Right cardiac atrium (tissue), 5 donors: Measurements from ENCODE around the gene EPHA3. TPM values are rescaled to one million over a fixed set of nuclear protein-coding genes. Genes with fewer than 3 reads are reported as not detected.
A peak's percentile ranks its signal among the peaks of the same experiment; 100 is the strongest.

Experiments used
- ATAC-seq, 2 donors: fragments of 200-7000 bp; cut with Tn5 transposase; one replicate each; pipeline versions ENCODE4 v1.8.0 to v1.9.1; 2020; ENCODE audit warnings: moderate library complexity in 2 of 2, mild to moderate bottlenecking in 1 of 2
- DNase-seq, 3 donors: peaks; one replicate each; pipeline ENCODE4 v3.0.0-alpha.2; 2020
- H3K27ac ChIP-seq: one replicate; pipeline ENCODE4 v1.5.1; 2013; ENCODE audit warnings: mild to moderate bottlenecking, low read length, control low read depth, moderate library complexity
- H3K27me3 ChIP-seq: one replicate; pipeline ENCODE4 v1.6.1; 2013; ENCODE audit not compliant: control insufficient read depth, insufficient read depth
- H3K4me1 ChIP-seq: one replicate; pipeline ENCODE4 v1.6.1; 2013; ENCODE audit warnings: low read length; ENCODE audit not compliant: control insufficient read depth, insufficient read depth
- H3K4me3 ChIP-seq: one replicate; pipeline ENCODE4 v1.5.1; 2013; ENCODE audit warnings: low read length, control low read depth
- H3K9me3 ChIP-seq: one replicate; pipeline ENCODE4 v1.6.1; 2013; ENCODE audit warnings: low read length; ENCODE audit not compliant: control insufficient read depth
- WGBS: extraction: QIAGEN DNeasy Blood & Tissue Kit; methylation state at CpG from one replicate; pipeline ENCODE4 v1.1.7; 2013; 5-methylcytosine and 5-hydroxymethylcytosine counted together
- intact Hi-C, 4 donors: fragments of 100-400 bp; cut with DNase I; formaldehyde crosslinking; loops; one replicate each; pipeline versions ENCODE4 v1.11.0 to v1.14.0; 2022 to 2023
- polyA plus RNA-seq: library from polyadenylated mRNA; stranded (reverse); fragments of 200-250 nt; gene quantifications from one replicate; pipeline ENCODE4 v1.2.3, GENCODE V29; 2013
- total RNA-seq, 4 donors: library from RNA; stranded (reverse); fragmentation: NEBNext Ultra II Directional; extraction: Animal tissue kit (Norgen Biotek cat#: 25700); gene quantifications; one replicate each; pipeline ENCODE4 v1.2.1, GENCODE V29; 2021
- donor health status: healthy with polysubstance abuse.
- donor health status: DM: no; HTN: yes; CAD: no.
- donor health status: DM: no; HTN: no; CAD: no.
- donor health status: DM: no; HTN: yes; CAD: no; lungs with severe emphysema.
- donor health status: DM: yes; HTN: yes; CAD: no.

The EPHA3 gene
- total and polyA plus RNA-seq, 5 donors = 2.7 to 12.9 (median 6.8) TPM

DNA sequence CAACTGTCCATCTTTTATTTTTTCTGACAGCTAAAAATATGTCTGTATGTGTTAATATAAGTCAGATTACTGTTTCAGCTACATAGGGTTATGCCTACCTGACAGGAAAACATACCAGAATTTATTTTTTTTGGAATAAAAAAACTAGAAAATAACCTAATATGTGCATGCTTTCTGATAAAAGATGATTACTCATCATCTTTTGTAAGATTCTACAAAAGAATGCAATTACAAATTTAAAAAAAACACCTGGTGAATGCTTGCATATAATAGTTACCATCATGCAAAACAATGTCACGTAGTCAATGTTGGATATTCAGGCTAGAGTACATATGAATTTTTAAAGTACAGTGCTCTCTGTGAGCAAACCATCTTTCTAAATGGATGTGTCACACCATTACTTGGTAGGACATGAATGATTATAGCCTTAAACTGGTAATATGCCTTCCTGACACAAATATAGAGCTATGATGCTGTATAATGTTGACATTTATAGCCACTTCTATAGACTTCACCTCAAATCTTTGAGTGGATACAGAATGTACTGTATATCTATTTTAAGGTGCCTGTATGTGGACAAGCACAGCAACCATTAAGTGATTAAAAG is 180.6 kb downstream of the EPHA3 start:
- DNase-seq = no peak
- Histone ChIP-seq H3K27ac (no peak overlapping the region), H3K4me1 (no peaks in the 10 kb centered on the region), H3K9me3 (no peaks in the 10 kb centered on the region), H3K4me3 (no peak overlapping the region), H3K27me3 (no peaks in the 10 kb centered on the region)
- 90% methylated on average over 1 of the region's 1 CpG for WGBS
- intact Hi-C loops = no loop called here
- ATAC-seq = no peak

DNA sequence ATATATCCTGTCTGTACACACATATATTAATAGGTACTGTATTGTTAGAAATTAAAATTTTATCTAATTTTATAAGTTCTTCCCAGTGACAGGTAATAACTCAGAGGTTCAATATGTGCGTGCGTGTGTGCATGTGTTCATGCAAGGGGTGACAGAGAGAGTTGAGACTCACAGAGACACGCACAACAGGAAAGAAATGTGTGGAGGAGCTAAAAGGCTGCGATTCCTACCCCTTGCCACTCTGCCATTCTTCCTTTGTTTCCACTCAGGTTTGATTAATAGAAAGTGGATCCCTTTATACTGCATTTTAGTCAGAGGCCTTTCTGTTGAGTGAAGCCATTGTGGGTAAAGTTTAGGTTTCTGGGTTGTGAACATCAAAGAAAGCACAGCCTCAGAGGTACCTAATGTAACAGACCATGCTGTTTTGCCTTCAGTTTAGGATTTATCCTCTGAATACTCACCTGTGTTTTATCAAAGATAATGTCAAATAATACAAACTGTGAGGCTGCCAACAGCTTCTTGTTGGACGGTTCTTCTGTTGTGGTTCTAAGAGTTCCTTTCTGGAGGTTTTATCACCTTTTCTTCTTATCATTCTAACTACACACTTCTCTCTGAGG is 182.3 kb downstream of the EPHA3 start:
- DNase-seq (no peak), ATAC-seq (no peak)
- WGBS = 83% methylated on average over 5 of the region's 5 CpGs
- Histone ChIP-seq H3K4me3 (no peak overlapping the region), H3K27ac (no peak overlapping the region), H3K4me1 (no peaks in the 10 kb centered on the region), H3K9me3 (no peaks in the 10 kb centered on the region), H3K27me3 (no peaks in the 10 kb centered on the region)
- intact Hi-C loops = no loop called here

DNA sequence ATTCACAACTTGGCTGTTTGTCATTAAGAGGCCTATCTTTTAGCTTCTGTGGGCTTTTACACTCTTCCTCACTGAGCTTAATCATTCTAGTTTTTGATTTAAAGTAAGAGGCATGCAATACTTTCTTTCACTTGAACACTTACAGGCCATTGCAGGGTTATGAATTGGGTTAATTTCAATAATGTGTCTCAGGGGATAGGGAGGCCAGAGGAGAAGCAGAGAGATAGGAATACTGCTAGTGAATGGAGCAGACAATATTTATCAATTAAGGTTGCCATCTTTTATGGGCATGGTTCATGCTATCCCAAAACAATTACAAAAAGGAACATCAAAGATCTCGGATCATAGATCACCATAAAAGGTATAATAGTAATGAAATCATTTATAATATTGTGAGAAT is 189.8 kb downstream of the EPHA3 start:
- no peaks in the 10 kb centered on the region for H3K4me1 ChIP-seq
- no peaks in the 10 kb centered on the region for H3K27me3 ChIP-seq
- no peaks in the 10 kb centered on the region for H3K9me3 ChIP-seq
- H3K27ac ChIP-seq = no peak overlapping the region
- ATAC-seq = no peak
- WGBS = 86% methylated on average over 1 of the region's 1 CpG
- no peak overlapping the region for H3K4me3 ChIP-seq
- no peak for DNase-seq
- intact Hi-C loops = no loop called here

DNA sequence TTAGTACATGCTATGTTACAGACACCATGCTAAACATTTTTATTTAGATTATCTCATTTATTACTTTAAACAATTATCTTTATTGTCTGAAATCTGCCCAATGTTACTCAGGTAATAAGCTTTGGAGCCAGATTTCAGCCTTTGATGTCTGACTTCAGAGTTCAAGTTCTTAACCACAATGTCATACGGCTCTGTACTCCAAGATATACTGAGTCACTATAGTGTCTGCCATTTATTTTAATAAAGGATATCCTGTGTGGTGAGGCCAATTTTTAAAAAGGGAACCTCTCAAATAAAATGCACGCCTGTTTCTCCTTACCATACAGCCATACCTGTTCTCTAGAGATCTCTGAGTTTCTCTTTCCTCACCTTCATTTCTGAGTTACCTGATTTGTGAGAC is 193.1 kb downstream of the EPHA3 start:
- Histone ChIP-seq H3K27ac (no peak overlapping the region), H3K27me3 (no peaks in the 10 kb centered on the region), H3K9me3 (no peaks in the 10 kb centered on the region), H3K4me3 (no peak overlapping the region), H3K4me1 (no peaks in the 10 kb centered on the region)
- DNase-seq (no peak), ATAC-seq (no peak)
- WGBS = 59% methylated on average over 2 of the region's 2 CpGs
- intact Hi-C loops = no loop called here

DNA sequence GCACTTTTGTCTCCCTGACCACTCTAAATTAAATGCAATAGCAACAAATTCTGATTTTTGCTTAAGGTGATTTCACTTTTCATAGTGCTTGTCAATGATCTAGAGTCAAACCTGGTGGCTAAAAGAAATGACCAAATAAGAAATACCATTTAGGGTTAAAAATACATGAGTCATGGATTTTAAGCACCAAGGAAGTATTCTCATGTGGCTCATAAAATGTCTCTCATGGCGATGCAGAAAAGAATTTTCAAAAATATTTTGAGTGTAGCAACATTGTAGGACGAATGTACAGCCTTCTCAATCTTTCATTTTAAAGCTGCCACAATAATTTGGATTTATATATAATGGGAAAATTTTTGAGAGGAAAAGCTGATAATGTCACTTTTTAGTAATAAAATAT is 193.6 kb downstream of the EPHA3 start:
- WGBS = 37% methylated on average over 2 of the region's 2 CpGs
- DNase-seq = no peak
- intact Hi-C loops = no loop called here
- no peaks in the 10 kb centered on the region for H3K9me3 ChIP-seq
- no peak overlapping the region for H3K4me3 ChIP-seq
- no peaks in the 10 kb centered on the region for H3K27me3 ChIP-seq
- no peak overlapping the region for H3K27ac ChIP-seq
- ATAC-seq = no peak
- no peaks in the 10 kb centered on the region for H3K4me1 ChIP-seq

DNA sequence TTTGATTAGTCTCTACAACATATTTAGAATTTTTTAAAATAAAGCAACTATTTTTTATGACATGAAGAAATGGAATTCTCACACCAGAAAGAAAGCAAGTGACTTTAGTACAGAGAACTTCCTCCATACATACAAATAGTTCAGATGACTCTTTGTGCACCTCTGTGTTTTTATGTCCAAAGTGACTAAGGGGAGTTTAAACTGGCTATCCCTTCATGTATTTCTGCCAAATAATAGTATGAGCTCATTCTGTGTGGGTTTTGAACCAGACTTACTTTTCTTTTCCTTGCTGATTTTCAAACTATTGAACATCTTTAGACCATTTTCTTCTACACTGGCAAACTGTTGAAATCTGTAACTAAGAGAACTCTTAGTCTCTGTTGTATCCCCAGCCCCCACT is 196.3 kb downstream of the EPHA3 start:
- H3K27ac ChIP-seq = no peak overlapping the region
- no peak overlapping the region for H3K4me3 ChIP-seq
- H3K27me3 ChIP-seq = no peaks in the 10 kb centered on the region
- no peak for DNase-seq
- intact Hi-C loops = no loop called here
- peak in 1 of 2 donors; percentile 16 for ATAC-seq
- no peaks in the 10 kb centered on the region for H3K4me1 ChIP-seq
- H3K9me3 ChIP-seq = no peaks in the 10 kb centered on the region

DNA sequence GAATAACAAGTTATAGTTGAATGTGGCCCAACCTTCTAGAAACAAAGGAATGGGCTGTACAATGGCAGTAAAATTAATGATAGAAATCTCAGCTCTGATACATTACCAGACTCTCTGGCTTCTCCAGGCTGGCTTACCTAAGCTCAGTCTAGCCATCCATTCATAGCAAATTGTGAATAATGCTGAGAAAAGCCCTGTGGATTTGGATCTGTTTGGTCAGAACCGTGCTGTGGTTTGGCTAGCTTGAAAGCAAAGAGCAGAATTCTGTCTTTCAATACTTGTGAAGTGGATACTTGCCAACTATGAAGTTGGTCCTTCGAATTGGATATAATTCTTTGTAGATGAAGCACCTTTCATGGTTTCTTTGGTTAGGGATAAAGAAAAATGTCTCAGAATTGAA is 199.1 kb downstream of the EPHA3 start:
- no peaks in the 10 kb centered on the region for H3K9me3 ChIP-seq
- WGBS = 75% methylated on average over 2 of the region's 2 CpGs
- H3K4me1 ChIP-seq = no peaks in the 10 kb centered on the region
- no peak for DNase-seq
- no peaks in the 10 kb centered on the region for H3K27me3 ChIP-seq
- intact Hi-C loops = no loop called here
- no peak for ATAC-seq
- no peak overlapping the region for H3K27ac ChIP-seq
- H3K4me3 ChIP-seq = no peak overlapping the region

DNA sequence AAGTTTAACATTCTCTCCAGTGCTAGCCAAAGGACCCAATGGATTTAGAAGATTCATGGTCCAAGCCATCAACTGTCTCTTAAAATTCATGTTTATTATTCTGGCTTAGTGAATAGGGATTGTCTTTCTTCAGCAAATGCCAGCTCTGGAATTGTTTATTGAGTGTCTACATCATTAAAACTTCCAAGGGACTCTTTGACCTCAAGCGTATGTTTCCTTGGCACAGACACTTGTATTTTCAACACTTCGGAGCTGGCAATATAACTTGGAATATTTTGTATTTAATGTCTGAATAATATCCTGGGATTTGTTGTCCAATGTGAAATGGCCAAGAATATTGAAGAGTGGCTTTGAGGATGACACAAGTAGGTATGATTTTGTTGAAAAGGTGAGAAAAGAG is 204.2 kb downstream of the EPHA3 start:
- 40% methylated on average over 2 of the region's 2 CpGs for WGBS
- Histone ChIP-seq H3K9me3 (no peaks in the 10 kb centered on the region), H3K4me1 (no peaks in the 10 kb centered on the region), H3K27ac (no peak overlapping the region), H3K27me3 (no peaks in the 10 kb centered on the region), H3K4me3 (no peak overlapping the region)
- DNase-seq (no peak), ATAC-seq (no peak)
- intact Hi-C loops = no loop called here

DNA sequence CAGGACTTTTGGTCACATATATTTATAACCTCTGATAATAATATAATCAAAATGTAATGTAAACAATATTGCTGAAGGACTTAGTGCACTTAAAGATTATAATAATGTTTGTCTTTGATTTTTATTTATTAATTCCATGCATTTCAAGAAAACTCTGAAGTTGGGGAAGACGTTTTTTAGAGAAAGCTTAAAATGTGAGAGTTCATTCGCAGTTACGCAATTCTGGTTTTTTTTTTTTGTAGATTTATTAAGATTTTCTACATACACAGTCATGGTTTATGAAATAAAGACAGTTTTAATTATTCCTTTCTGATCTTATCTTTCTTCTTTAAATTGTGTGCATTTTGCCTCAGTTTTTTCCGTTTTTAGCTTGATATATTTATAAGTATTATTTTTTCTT is 204.7 kb downstream of the EPHA3 start:
- H3K27ac ChIP-seq = no peak overlapping the region
- H3K27me3 ChIP-seq = no peaks in the 10 kb centered on the region
- ATAC-seq = no peak
- DNase-seq = no peak
- no peaks in the 10 kb centered on the region for H3K4me1 ChIP-seq
- no peak overlapping the region for H3K4me3 ChIP-seq
- intact Hi-C loops = no loop called here
- WGBS = 91% methylated on average over 4 of the region's 4 CpGs
- H3K9me3 ChIP-seq = no peaks in the 10 kb centered on the region

DNA sequence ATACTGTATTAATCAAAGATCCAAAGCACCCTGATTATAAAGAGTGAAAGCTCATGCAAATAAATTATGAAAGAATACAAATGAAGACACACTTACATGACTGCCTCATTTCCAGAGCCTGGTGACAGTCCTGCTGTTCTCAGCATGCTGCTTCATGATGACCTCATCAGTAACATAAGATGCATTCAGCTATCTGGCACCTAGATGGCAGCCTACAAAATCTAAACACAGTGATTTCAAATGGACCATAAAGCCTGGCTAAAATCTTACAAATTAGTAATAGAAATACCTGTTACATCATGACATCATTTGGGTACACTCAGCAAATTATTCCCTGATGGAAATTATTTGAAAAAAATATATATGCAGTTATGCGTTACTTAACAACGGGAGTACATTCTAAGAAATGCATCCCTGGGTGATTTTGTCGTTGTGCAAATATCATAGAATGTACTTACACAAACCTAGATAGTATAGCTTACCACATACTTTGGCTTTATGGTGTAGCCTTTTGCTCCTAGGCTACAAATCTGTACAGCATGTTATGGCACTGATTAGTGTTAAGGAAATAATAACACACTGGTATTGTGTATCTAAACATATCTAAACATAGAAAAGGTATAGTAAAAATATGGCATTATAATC is 207.2 kb downstream of the EPHA3 start:
- DNase-seq = no peak

DNA sequence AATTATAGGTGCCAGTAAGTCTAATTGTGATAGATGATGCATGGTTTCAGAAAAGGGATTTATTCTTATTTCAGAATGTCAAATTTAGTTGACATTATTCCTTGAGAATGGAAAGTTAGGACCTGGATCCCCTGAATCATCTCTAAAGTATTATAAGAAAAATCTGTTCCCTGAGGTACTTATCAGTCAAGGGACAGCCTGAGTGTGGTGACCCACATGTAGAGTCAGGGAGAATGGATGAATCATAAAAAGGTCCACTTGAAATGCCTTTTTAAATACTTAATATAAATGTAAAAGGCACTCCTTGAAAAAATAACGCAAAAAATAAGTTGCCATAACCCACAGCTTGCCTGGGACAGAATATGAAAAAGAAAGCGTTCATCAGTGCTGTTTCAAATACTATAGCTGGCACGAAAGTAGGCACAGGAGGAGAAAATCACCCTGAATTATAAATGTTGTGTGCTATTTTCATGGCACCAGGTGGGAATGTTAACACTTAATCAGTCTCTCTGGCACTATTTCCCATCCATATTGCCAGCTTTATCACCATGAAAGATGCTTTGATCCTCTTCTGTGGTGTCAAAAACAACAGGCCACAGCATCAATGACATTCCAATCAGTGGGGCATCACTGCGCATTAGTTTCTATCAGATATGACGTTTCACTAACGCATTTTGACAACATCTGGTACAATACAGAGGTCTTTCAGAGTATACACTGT is 208.5 kb downstream of the EPHA3 start:
- Histone ChIP-seq H3K4me3 (no peak overlapping the region), H3K27me3 (no peaks in the 10 kb centered on the region), H3K4me1 (no peaks in the 10 kb centered on the region), H3K27ac (no peak overlapping the region), H3K9me3 (no peaks in the 10 kb centered on the region)
- intact Hi-C loops = no loop called here
- WGBS = 88% methylated on average over 6 of the region's 6 CpGs
- ATAC-seq (no peak), DNase-seq (no peak)

More for the DNA sequence above, 207.2 kb downstream of the EPHA3 start:
- ATAC-seq = no peak
- H3K4me3 ChIP-seq = no peak overlapping the region
- intact Hi-C loops = no loop called here
- H3K9me3 ChIP-seq = no peaks in the 10 kb centered on the region
- H3K27ac ChIP-seq = no peak overlapping the region
- H3K4me1 ChIP-seq = no peaks in the 10 kb centered on the region
- H3K27me3 ChIP-seq = no peaks in the 10 kb centered on the region
- 75% methylated on average over 3 of the region's 3 CpGs for WGBS
